CD4-positive, alpha-beta T cell treated with Interleukin-15 for 4 hours (primary cell): ENCODE results near the gene MAD1L1.

Experiments
- DNase-seq: peaks from one replicate; pipeline ENCODE4 v3.0.0-alpha.2; 2020; ENCODE audit warnings: low spot score

MAD1L1 gene

GRCh38 chr7:2218444-2218785 is 14.3 kb downstream of the MAD1L1 start:
- no peak for DNase-seq

DNA sequence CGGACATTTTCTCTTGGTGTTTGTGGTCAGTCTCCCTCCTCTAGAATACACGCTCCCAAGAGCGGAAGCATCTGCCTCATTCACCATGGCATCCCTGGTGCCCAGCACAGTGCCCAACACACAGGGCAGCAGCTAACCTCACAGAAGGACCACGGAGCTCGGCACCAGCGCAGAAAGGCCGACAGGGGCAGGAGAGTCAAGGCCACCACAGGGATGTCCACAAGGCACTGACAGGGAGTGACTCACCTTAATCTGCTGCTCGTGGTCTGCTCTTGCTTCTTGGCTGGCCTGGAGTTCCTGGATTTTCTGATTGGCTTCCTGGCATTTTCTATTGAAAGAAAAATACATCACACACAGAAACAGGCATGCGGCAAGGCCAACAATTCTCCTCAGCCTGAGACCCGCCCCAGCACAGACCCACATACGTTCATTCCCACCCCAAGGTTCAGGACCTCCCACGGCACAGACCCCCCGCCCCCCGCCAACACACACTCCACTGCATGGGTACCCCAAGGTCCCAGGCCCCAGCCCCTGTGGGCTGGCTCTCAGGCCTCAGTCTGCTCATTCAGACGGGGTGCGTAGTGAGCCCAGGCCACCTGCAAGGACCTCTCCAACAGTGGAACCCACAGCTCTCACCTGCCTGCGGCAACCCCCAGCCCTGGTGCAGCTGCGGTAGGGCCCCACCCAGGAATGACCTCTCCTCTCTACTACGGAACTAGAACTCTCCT is 14.9 kb downstream of the MAD1L1 start:
- no peak for DNase-seq

DNA sequence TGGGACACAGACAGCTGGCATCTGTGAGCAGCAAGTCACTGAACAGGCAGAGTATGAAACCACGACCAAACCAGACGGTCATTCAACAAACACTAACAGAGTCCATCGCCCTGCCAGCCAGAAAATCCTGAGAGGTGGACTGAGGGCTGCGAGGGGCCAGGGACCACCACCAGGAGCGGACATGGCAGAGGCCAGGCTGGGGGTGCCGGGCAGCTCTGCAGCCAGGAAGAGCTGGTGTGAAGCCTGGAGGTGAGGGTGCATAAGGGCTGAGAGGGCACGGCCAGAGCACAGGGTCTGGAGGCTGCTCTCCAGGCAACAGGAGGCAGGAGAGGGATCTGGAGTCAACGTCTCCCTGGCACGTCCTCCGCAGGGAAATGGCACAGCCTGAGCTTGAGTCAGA is 15.5 kb downstream of the MAD1L1 start:
- no peak for DNase-seq

- no peak for DNase-seq
Observed at GRCh38 chr7:2215851-2216250, 16.9 kb downstream of the MAD1L1 start.

GRCh38 chr7:2214636-2215035 is 18.1 kb downstream of the MAD1L1 start:
- peak; percentile 12 for DNase-seq

GRCh38 chr7:2213551-2214215 is 19.1 kb downstream of the MAD1L1 start:
- DNase-seq = no peak

DNA sequence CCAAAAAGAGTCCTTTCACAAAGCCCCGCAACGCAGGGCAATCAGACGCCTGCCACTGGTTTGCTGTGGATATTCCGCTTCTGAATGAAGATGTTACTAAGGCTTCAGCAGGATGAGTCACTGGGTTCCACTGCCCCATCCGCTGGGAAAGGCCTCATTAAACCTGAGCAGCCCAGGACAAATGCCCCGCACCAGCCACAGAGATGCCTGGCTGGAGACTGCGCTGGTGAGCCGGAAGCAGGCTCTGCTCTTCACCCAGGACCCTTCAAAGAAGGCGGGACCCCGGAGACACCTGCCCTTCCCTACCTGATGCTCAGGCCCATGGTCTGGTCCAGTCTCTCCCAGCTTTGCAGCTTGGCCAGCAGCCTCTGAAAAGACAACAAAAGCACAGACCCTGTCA is 19.8 kb downstream of the MAD1L1 start:
- no peak for DNase-seq

- DNase-seq = no peak
Observed at GRCh38 chr7:2211926-2212325, 20.8 kb downstream of the MAD1L1 start.

DNA sequence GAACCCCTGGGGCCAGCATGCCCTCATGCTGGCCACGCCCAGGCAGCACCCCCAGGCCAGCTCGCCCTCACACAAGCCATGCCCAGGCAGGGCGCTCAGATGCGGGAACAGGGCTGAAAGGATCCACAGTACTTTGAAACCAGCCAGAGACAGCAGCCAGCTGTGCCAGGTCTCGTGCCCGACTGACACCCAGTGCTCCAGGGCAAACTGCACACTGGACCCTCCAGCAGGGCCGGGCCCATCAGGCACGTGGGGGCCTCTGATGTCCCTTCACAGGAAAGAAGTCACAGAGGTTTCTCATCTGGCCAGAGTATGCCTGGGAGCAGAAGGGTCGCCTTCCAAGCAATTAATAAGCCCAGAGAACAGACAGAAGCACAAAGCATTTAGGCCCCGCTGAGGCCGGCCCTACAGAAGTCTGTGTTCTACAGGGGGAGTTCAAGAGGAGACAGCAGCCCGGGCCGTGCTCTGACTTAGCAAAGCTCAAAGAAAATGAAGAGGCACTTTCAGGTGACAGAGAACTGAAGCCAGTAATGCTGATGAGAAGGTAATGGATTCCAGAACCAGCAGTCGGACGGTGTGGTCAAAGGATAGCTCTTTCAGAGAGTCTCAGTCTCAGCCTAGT is 21.4 kb downstream of the MAD1L1 start:
- no peak for DNase-seq

DNA sequence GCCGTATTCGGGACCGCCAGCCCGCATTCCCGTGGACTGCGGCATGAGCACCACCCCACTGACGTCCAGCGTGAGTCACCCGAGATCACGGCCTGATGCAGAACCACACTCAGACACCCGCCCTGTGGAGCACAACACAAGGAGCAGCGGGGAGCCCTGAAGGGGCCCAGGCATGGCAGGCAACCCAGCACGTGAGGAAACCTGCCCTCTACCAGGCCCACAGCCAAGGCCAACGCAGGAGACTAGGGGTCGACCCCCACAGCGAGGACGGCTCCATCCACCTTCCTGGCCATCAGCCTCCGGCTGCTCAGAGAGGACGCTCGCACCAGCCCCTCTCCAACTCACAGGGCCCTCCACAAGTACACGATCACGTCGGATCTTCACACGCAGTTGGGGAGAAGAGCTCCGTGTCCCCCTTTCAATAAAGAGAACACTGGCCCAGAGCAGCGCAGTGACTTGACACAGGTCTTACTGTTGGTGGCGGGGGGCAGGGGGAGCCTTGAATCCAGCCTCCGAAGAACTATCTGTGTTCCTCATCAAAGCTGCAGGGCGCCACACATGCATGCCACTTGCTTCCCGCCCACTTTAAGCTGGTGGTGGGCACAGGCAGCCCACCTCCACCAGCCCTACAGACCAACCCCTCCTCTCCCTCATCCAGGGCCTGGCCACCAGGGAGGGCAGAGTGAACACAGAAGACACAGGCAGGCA is 22.0 kb downstream of the MAD1L1 start:
- no peak for DNase-seq

GRCh38 chr7:2209961-2210323 is 22.8 kb downstream of the MAD1L1 start:
- DNase-seq = no peak

- DNase-seq = peak; percentile 40
Observed at GRCh38 chr7:2209146-2209960, 23.4 kb downstream of the MAD1L1 start.

GRCh38 chr7:2208712-2209111 is 24.0 kb downstream of the MAD1L1 start:
- no peak for DNase-seq

DNA sequence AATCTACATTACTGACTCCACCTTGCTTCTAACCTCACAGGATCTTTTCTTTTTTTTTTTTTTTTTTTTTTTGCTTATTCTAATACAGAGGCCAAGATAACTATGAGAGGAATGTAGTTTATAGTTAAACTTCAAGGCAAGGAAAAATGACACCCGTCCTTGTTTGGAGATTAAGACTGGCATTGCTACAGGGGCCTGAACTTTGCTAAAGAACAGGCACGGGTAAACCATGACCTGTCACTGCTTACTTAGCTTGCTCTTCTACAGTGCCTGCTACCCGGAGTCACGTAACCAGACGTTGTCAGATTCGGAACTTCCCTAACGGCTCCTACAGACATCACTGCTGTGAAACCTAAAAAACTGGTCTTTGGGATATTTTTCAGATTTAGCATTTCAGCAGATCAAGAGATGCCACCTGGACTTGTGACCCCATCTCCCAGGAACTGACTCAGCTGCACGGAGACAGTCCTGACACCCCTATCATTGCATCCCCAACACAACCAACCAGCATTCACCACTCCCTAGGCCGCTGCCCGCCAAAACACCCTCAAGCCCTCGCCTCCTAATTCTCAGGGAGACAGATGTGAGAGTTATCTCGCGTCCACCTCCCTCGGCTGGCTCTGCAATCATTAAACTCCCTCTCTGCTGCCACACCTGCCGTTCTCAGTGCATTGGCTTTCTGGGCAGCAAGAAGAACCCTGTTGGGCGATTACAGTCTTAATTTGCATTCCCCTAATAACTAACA is 27.5 kb downstream of the MAD1L1 start:
- DNase-seq = no peak

- no peak for DNase-seq
Observed at GRCh38 chr7:2204446-2204845, 28.3 kb downstream of the MAD1L1 start.

DNA sequence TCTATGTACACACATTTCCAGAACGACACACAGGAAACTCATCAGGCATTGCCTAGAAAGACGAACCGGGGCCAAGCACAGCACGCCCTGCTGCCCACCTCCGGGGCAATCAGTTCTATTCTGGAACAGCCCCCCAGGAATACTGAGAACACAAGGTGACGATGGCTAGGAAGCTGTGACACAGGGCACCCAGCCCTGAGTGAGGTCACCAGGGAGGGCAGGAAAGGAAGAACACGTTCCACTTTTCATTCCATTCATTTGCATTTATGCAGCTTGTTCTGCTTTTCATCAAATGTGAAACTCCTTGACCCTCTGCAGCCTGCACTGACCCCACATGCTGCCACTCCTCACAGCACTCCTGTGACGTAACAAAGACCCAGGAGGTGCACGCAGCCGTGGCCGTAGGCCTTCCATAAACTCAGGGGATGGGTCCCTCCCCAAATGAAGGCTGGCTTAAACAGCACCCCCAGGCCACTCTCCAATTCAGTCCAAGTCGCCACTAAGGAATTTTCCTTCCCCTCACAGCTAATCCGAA is 28.9 kb downstream of the MAD1L1 start:
- no peak for DNase-seq

DNA sequence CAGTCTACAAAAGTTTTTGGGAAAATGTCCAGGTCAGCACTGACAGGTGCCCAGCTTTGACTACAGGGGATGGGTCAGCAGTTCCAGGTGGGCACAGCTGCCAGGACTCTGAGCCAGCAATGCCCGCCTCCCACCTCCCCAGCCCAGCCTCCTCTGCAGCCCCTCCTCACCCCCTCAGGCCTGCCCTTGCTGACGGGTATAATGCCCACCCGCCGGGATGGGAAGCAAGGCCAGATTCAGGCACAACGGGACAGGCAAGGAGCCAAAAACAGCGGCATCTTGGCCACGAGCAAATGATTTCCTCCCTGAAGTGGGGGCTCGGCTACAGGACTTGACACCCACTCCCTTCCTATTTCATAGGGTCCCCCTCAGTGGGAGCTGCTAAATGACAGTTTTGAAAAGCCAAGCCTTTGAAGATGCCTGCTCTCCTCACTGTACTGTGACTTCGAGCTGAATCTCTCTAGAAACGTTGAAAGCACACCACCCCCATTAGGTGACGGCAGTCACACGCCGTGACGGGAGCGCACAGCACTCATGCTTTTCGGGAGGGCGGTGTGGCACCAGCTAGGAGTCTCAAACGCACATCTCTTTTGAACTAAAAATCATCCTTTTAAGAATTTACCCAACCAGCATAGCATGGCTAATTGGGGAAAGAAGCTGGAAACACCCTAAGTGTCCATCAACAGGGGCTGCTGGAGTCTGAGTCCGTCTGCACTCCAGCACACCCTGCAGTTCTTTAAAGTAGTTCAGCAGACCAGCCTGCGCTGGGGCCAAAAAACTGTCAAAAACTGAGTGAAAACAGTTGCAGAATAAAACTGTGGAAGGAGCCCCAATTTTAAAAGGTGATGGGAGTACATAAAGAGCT is 29.6 kb downstream of the MAD1L1 start:
- DNase-seq = no peak

DNA sequence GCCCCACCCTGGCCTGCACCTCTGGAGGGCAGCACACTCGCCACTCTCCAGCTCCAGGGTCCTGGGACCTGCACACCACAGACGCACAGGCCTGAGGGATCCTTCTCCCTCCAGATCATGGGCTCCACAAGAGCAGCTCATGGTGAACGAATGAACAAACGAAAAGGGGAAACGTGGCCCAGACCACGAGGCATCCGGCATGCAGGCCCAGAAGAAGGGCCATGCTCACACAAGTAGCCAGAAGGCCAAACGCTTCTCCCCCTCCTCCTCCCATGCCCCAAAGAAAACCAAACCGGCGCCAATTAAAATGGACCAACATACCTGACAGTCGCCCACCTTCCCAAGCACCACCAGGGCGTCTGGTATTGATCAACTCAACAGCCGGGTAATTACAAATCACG is 30.4 kb downstream of the MAD1L1 start:
- no peak for DNase-seq

- no peak for DNase-seq
Observed at GRCh38 chr7:2201686-2202360, 30.9 kb downstream of the MAD1L1 start.

DNA sequence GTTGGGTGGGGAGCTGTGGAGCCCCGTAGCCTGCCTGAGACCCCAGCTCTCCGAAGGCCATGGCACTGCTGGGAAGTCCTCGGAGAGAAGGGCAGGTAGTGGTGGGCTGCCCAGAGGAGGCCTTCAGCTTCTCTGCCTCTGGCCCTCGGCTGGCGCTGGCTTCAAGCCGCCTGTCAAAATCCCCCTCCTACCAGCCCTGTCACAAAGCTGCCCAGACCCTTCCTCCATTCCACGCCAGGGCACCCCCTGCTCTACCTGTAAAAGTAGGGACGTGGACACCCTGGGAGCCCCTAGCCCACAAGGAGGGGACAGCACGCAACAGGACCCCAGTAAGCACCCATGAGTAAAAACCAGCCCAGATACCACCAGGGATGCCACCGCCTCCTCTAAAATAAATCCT is 31.6 kb downstream of the MAD1L1 start:
- no peak for DNase-seq
